Motor neuron (in vitro differentiated cells): ENCODE measurements around the gene ELL2. TPM values are rescaled to one million over a fixed set of nuclear protein-coding genes. Genes with fewer than 3 reads are reported as not detected.
A peak's percentile ranks its signal among the peaks of the same experiment; 100 is the strongest.
"Not testable (repeated sequence)": the region's sequence is repeated elsewhere in the genome, so short reads cannot be mapped to it uniquely, and the experiment has no call there.

Experiments used
- ATAC-seq, 8 experiments: fragments of 200-7000 bp; cut with Tn5 transposase; replicated peaks in 6 of 8; 2 replicates each; pipeline ENCODE4 v1.8.0; 2021; ENCODE audit warnings: mild to moderate bottlenecking in 8 of 8, moderate library complexity in 8 of 8
- H3K27ac ChIP-seq, 2 donors: fragments of 250-450 bp; sonication (Bioruptor Pico); 2 replicates each; pipeline ENCODE4 v1.9.0; 2021; ENCODE audit warnings: antibody characterized with exemption in 2 of 2, mild to moderate bottlenecking in 2 of 2, moderate library complexity in 1 of 2
- H3K4me1 ChIP-seq, 2 donors: fragments of 250-450 bp; sonication (Bioruptor Pico); replicated peaks in 1 of 2; 2 replicates each; pipeline ENCODE4 v1.6.1; 2021; ENCODE audit warnings: antibody characterized with exemption in 2 of 2, mild to moderate bottlenecking in 2 of 2, moderate library complexity in 1 of 2
- H3K4me3 ChIP-seq, 5 donors: fragments of 250-450 bp; sonication (Bioruptor Pico); 2 replicates each; pipeline ENCODE4 v1.9.0; 2021; ENCODE audit warnings: antibody characterized with exemption in 5 of 5, mild to moderate bottlenecking in 5 of 5, moderate library complexity in 4 of 5
- WGBS, 10 experiments: fragments of 450-650 bp; shearing (Covaris generic); methylation state at CpG; one replicate each; pipeline ENCODE4 v1.0.0; 2022; 5-methylcytosine and 5-hydroxymethylcytosine counted together
- in situ Hi-C, 9 experiments: fragments of 400-800 bp; cut with MboI; loops; one replicate each; pipeline ENCODE4 v1.15.0; 2021; ENCODE audit warnings: low sequenced_read_pairs in 9 of 9, low pct_unique_long_range_greater_than_20kb in 2 of 9; ENCODE audit not compliant: unreplicated experiment in 9 of 9
- total RNA-seq, 8 experiments: library from RNA; unstranded; fragments of 300-600 nt; gene quantifications; 2 replicates each; pipeline versions ENCODE4 v1.2.3 to v1.2.4, GENCODE V29; 2022

Gene ELL2
- total RNA-seq, 8 experiments from 2014 or later: 3.4 to 46.2 (median 19.2) TPM

DNA sequence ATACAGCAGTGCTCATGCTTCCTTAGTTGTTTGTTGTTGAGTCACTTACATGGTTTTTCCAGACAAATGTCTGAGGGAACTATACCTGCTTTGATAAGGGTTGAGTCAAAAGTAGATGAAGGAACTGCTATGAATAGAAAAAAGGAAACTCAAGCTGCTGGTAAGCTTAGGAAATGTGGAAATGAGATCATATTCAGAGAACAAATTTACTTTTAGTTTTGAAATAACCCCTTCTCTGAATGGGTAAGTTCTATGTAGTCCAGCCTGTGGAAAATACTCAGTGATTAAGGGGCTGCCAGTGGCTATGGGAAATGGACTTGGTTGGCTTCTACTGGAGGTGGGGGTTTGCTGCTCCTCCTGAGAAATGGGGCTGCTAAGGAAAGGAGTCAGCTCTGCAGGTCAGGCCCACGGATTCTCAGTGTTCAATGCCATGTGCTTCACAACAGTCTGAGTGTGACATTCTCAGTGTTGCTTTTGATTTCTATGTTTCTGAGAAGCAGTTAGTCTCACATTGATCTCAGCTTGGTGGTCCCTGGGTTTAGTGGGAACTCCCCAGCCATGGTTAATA, 91.5 kb downstream of the ELL2 start:
- H3K4me3 ChIP-seq: no peak overlapping the region
- in situ Hi-C loops: loop anchor here in 6 of 9 experiments (25.0 kb wide), 4 partner anchors 342 to 742 kb away; no protein-coding TSS in a partner anchor
- ATAC-seq: no peak
- no peak overlapping the region for H3K27ac ChIP-seq
- peaks cover 0 to 3% of the 10 kb centered on the region in 2 donors for H3K4me1 ChIP-seq
- WGBS, 10 experiments: 17 to 100% (median 80%) methylated on average over 1 of the region's 1 CpG; no CpG with 5 or more reads in 4 of the 10 experiments

DNA sequence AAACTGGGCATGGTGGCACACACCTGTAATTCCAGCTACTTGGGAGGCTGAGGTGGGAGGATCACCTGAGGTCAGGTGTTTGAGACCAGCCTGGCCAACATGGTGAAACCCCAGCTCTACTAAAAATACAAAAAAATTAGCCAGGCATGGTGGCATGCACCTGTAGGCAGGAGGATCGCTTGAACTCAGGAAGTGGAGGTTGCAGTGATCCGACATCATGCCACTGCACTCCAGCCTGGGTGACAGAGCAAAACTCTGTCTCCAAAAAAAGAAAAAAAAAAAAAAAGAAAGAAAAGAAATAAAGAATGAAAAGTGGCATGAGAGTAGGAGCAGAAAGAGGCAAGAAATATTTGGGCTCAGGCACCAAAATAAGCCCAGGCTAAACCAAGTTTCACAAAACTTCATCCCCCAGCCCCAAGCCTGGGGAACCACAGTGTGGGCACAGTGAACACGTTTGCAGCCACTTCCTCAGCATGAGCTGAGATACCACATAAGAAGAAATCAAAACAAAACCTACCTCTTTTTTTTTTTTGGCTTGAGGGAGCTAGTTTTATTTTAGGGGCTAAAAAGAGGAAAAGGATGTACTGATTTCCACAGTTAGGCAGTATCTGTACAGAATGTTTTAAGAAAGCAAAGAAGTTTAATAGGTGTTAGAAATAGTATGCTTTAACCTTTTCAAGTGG, 92.3 kb downstream of the ELL2 start:
- in situ Hi-C loops: loop anchor here in 7 of 9 experiments (10.0 to 25.0 kb wide), 5 partner anchors 343 to 743 kb away; no protein-coding TSS in a partner anchor
- H3K27ac ChIP-seq, H3K4me1 ChIP-seq, ATAC-seq, H3K4me3 ChIP-seq: not testable (repeated sequence)
- WGBS, 10 experiments: 0 to 100% (median 75%) methylated on average over 1 to 3 of the region's 3 CpGs

DNA sequence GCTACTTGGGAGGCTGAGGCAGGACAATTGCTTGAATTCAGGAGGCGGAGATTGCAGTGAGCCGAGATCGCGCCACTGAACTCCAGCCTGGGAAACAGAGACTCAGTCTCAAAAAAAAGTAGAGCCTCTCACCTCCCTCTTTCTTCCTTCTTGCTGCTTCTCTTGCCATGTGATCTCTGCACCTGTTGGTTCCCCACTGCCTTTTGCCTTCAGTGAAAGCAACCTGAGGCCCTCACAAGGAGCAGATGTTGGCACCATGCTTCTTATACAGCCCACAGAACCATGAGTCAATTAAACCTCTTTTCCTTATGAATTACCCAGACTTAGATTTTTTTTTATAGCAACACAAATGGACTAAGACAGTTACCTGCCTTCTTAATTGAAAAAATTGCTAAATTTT, 93.5 kb downstream of the ELL2 start:
- H3K4me1 ChIP-seq: peaks cover 0 to 7% of the 10 kb centered on the region in 2 donors
- in situ Hi-C loops: loop anchor here in 7 of 9 experiments (10.0 to 25.0 kb wide), 5 partner anchors 344 to 744 kb away; no protein-coding TSS in a partner anchor
- no peak overlapping the region for H3K4me3 ChIP-seq
- ATAC-seq: no peak
- H3K27ac ChIP-seq: no peak overlapping the region
- 100% methylated on average over 1 to 4 of the region's 4 CpGs; no CpG with 5 or more reads in 6 of the 10 experiments for WGBS, 10 experiments

DNA sequence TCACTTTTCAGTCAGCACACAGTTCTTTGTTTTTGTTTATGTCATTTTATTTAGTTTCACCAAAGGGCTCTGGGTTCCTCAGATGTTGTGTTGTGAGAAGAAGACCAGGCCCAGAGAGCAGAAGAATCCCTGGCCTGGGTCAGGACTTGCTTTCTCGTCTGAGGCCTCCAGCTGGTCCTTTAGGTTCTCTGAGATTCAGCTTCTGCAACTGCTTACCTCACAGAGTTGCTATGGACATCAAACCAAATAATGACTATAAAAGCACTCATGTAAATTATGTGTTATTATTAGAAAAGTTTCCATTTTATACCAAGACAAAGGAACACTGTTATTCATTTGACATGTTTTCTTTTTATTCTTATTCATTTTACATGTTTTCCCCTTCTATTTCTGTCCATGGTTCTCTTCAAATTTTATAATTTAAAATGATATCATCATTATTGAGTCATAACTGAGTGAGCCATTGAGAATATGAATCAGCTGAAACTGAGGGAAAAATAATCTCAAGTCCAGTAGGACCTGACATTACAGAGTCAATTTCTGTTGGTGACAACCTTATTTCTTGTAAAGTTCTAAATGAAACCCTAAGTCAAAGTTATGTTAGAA, 95.1 kb downstream of the ELL2 start:
- ATAC-seq: peak in 2 of 8 experiments; percentile 49 to 52
- Histone ChIP-seq H3K27ac (no peak overlapping the region), H3K4me1 (peaks cover 0 to 11% of the 10 kb centered on the region in 2 donors), H3K4me3 (no peak overlapping the region)
- WGBS, 10 experiments: 43 to 100% (median 85%) methylated on average over 1 of the region's 1 CpG; no CpG with 5 or more reads in 5 of the 10 experiments
- in situ Hi-C loops: loop anchor here in 7 of 9 experiments (10.0 to 25.0 kb wide), 5 partner anchors 346 to 746 kb away; no protein-coding TSS in a partner anchor

DNA sequence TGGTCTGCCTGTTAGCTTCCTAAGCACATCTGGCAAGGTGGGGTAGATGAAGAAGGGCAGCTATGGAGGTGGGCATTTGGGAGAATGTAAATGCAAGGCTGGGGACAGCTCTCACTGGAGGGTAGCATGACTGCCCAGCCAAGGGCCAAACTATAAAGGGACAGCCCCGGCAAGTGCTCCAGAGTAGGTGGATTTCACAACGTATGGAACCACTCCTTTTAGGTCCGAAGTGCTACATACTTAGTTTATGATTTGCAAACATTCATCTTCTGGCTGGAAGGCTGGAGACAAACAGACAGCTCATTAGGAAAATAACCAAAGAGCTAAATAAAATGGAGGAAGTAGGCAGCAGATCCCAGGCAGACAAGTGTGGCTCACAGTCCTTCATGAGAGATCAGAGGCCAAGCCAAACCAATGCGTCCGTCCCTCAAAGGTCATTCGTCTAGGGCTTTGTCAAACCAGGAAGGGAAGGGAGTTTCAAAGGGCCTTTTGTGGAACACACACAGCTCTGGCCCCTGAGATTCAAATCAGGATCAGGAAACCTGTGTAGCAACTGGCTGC, 96.6 kb downstream of the ELL2 start:
- ATAC-seq: peak in 1 of 8 experiments; percentile 4
- Histone ChIP-seq H3K4me3 (no peak overlapping the region), H3K27ac (no peak overlapping the region), H3K4me1 (peaks cover 0 to 11% of the 10 kb centered on the region in 2 donors)
- in situ Hi-C loops: loop anchor here in 7 of 9 experiments (10.0 to 25.0 kb wide), 5 partner anchors 347 to 747 kb away; no protein-coding TSS in a partner anchor
- 37 to 100% (median 72%) methylated on average over 1 to 6 of the region's 6 CpGs; no CpG with 5 or more reads in 3 of the 10 experiments for WGBS, 10 experiments

DNA sequence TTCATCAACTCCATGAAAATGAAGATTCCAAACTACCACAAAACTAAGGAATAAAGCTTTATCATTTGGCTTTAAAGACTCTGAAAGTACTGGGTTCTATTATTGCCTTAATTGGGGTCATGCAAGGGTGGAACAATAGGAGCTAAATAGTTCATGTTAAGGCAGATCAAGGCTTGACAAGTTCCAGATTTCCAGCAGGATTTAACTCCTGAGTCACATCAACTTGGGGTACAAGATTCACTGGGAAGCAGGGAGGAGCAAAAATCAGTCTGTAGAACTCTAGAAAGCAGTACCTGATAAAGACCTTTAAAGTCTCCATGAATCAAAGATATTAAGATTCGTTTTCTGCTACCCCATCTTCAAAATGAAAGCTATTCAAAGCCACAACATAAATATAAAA, 97.2 kb downstream of the ELL2 start:
- Histone ChIP-seq H3K4me3 (no peak overlapping the region), H3K27ac (no peak overlapping the region), H3K4me1 (peaks cover 1 to 13% of the 10 kb centered on the region in 2 donors)
- 83 to 100% (median 100%) methylated on average over 1 of the region's 1 CpG; no CpG with 5 or more reads in 4 of the 10 experiments for WGBS, 10 experiments
- ATAC-seq: no peak
- in situ Hi-C loops: loop anchor here in 7 of 9 experiments (10.0 to 25.0 kb wide), 5 partner anchors 348 to 748 kb away; no protein-coding TSS in a partner anchor

DNA sequence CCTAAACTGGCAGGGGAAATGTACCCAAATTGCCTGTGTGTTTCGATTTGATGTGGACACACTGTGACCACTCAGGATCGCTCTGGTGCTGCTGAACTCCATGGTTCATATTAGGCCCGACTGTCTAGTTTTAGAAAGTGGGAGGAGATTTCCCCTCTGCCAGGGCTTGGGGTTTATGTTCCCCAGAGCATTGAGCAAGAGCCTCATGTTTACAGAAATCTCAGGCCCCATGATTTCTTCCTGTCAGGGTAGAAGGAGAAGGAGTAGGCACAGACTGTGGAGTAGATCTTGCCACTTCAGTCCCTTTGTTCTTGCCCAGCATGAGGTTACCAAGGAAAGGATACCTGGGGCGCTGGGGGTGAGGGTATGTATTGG, 98.3 kb downstream of the ELL2 start:
- Histone ChIP-seq H3K4me3 (no peak overlapping the region), H3K27ac (no peak overlapping the region), H3K4me1 (peaks cover 5 to 19% of the 10 kb centered on the region in 2 donors)
- WGBS, 10 experiments: 67 to 100% (median 71%) methylated on average over 1 to 3 of the region's 4 CpGs; no CpG with 5 or more reads in 5 of the 10 experiments
- in situ Hi-C loops: loop anchor here in 7 of 9 experiments (10.0 to 25.0 kb wide), 5 partner anchors 349 to 749 kb away; no protein-coding TSS in a partner anchor
- ATAC-seq: no peak

DNA sequence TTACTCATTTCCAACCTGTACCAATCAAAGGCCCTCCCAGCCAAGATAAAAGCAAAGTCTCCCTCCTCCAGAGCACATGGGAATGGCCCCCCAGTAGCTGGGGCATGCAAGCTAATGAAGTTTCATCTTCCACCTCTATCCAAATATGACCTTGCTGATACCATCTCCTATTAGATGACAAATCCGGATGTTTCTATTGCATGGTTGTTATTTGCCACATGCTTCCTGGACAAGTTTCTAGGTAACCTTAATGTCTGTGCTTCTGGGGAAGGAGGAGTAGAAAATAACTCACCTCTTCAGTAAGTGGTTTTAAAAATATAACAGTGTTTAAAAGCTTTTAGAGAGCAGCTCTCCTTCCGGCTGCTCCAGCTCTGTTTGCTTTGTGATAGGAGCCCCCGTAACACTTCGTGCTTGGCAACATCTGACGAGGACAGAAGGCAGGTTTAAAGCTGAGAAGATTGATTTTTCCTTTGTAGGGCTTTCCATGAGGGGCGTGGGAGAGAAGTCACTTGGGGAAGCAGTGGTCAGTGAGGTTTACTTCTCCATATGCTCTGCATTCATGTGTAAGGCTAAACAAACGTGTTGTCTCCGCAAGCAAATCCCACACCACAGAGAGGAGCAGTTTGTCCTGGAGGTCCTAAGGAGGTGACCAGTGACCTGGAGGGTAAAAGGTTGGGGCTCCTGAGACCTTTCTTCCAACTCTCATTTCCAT, 98.8 kb downstream of the ELL2 start:
- peak in 1 of 8 experiments; percentile 1 for ATAC-seq
- WGBS, 10 experiments: 33 to 95% (median 83%) methylated on average over 1 to 8 of the region's 8 CpGs; no CpG with 5 or more reads in 3 of the 10 experiments
- Histone ChIP-seq H3K4me3 (no peak overlapping the region), H3K4me1 (peaks cover 10 to 22% of the 10 kb centered on the region in 2 donors), H3K27ac (no peak overlapping the region)
- in situ Hi-C loops: loop anchor here in 7 of 9 experiments (10.0 to 25.0 kb wide), 5 partner anchors 349 to 749 kb away; no protein-coding TSS in a partner anchor

DNA sequence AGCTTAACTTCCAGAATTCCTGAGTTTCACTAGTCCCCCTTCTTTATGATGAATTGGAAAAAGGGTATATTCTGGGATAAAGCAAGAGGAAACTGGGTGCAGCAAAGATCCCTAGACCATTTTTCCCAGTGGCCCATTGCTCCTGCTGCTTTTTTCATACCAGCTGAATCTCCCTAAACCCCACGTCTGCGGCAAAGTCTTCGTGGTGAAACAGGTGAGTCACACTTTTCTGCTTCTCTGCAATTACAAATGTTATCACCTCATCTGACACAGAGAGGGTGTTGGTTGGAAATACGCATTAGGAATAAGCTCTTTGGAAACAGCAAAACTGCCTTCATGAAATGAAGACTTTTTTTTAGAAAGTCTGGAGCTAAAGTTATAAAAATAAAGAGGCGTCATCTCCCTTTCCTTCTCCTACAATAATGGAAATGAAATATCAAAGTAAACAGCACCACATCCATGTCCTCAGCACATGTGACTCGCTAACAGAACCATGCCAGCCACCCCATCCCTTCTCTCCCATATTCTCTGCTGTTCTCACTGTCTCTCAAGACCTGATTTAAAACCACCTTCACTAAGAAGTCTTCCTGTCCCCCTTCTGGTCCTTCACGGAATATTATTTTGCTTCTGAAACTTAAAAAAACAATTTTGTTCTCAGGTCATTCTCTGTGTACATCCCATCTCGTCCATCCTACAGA, 99.6 kb downstream of the ELL2 start:
- ATAC-seq: peak in 2 of 8 experiments; percentile 5 to 10
- H3K4me1 ChIP-seq: peaks cover 12 to 30% of the 10 kb centered on the region in 2 donors
- H3K27ac ChIP-seq: no peak overlapping the region
- H3K4me3 ChIP-seq: no peak overlapping the region
- WGBS, 10 experiments: 0 to 100% (median 75%) methylated on average over 1 to 7 of the region's 8 CpGs
- in situ Hi-C loops: loop anchor here in 7 of 9 experiments (10.0 to 25.0 kb wide), 5 partner anchors 350 to 750 kb away; no protein-coding TSS in a partner anchor

DNA sequence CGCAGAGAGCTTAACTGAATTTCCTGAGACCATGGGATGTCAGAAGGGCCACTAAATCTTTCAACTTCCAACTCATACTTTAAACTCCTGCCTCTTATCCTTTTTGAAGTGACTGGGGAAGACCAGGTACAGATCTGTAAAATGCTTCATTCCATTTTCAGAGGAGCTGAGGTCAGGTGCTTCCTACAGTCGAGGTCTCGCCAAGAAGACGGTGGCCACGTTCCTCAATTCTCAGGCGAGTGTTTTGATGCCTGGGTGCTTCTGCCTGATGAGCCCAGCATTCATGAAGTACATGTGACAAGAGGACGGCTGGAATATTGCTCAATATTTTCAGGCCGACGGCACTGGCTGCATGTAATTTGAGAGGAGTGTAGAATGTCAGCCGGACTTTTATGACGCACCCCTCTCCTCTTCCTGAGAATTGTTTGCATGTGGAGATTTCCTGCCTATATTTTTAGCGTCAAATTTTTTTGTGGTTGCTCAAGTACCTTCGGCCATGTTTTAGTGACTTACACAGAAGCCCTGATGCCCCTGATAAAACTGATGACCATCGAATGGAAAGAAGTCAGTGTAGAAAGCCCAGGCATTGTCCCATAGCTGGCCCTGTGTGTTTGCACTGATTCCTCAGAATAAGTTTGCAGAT, 100.3 kb downstream of the ELL2 start:
- WGBS, 10 experiments: 0 to 100% (median 80%) methylated on average over 1 to 12 of the region's 14 CpGs; no CpG with 5 or more reads in 1 of the 10 experiments
- peak in 3 of 8 experiments; percentile 57 to 78 (median 62) for ATAC-seq
- Histone ChIP-seq H3K27ac (no peak overlapping the region), H3K4me1 (peaks cover 12 to 35% of the 10 kb centered on the region in 2 donors), H3K4me3 (no peak overlapping the region)
- in situ Hi-C loops: loop anchor here in 7 of 9 experiments (10.0 to 25.0 kb wide), 5 partner anchors 351 to 751 kb away; no protein-coding TSS in a partner anchor

DNA sequence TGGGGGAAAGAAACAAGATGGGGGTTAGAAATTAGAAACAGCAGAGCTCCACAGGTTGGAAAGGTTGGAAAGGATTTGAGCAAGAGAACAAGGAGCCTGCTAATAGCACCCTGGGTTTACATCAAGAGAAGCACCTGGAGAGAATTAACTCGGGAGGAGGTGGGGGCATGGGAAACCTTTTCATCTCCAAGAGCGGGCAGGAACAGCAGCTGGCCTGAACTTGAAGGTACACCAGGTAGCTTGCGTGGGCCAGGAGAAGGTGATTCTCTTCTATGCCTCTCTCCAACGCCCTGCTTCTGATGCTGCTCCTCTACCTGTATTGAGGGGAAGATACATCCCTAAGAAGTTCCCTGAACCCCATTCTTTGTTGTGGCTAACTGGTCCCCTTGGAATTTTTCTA, 102.0 kb downstream of the ELL2 start:
- Histone ChIP-seq H3K4me3 (no peak overlapping the region), H3K4me1 (peaks cover 15 to 34% of the 10 kb centered on the region in 2 donors), H3K27ac (peak overlapping the region in 1 of 2 donors; percentile 1)
- WGBS, 10 experiments: 40 to 100% (median 88%) methylated on average over 1 to 4 of the region's 4 CpGs; no CpG with 5 or more reads in 2 of the 10 experiments
- in situ Hi-C loops: loop anchor here in 8 of 9 experiments (10.0 to 25.0 kb wide), 5 partner anchors 353 to 753 kb away; no protein-coding TSS in a partner anchor
- ATAC-seq: no peak
